Measurements from ENCODE around the gene ANAPC5.

DNA sequence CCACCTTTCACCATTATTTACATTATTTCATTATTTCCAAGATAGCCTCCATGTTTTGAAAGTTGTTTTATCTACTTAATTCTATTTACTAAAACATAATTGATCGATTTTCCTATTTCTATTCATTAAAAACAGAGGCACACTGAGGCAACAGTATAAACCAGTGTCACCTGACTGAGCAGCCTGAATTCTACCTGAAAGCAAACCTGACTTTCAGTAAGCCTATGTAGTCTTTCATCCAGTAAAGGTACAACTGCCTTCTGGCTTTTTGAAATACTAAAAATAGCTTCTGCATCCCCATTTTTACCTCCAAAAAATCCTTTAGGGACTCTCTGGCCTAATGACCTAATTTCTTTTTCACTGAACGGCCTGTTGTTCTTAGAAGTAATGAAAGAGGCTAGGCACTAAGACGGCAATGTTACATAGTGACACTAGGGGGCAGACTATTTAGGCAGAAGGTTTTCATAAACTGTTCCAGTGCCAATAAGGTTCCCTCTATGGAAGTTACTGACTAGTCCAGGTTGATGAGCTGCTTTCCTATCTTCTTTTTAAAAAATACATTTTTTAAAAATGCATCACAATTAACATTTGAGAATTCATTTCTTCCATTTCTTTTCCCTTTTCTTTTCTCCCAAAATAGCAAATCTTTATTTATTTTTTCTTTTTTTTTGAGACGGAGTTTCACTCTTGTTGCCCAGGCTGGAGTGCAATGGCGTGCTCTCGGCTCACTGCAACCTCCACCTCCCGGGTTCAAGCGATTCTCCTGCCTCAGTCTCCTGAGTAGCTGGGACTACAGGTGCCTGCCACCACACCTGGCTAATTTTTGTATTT, 17.5 kb downstream of the ANAPC5 start:
- TF ChIP-seq CTCF (conservative IDR thresholded peaks at IDR 0.05 in 1 of 2, IDR thresholded peaks at IDR 0.05 in 1 of 2; ENCODE audit: extremely low read depth in 1 of 2, insufficient read depth in 1 of 2, low read depth in 1 of 2, low read length in 2 of 2) (peak; percentile 83), EZH2 (IDR thresholded peaks at IDR 0.05; ENCODE audit: borderline replicate concordance, low read length) (no peak)

Measured in mammary epithelial cell (primary cell).